Measurements from ENCODE around the gene AQP2. TPM values are rescaled to one million over a fixed set of nuclear protein-coding genes. Genes with fewer than 3 reads are reported as not detected.

The AQP2 gene
- total RNA-seq, 2 experiments from 2014 or later = not detected

- Histone ChIP-seq H3K4me2 (ENCODE audit: low read length) (no peak overlapping the region), H3K79me2 (ENCODE audit: insufficient read depth, low read depth, low read length) (no peaks in the 10 kb centered on the region), H4K20me1 (ENCODE audit: insufficient read depth, low read length) (no peaks in the 10 kb centered on the region), H3K4me1 (ENCODE audit: insufficient read depth, low read length, poor library complexity, severe bottlenecking) (no peaks in the 10 kb centered on the region), H2AFZ (ENCODE audit: low read length) (no peak overlapping the region), H3K9me3 (ENCODE audit: low read length) (no peaks in the 10 kb centered on the region), H3K4me3 (ENCODE audit: low read depth, low read length, poor library complexity, severe bottlenecking) (no peak overlapping the region), H3K9me2 (ENCODE audit: insufficient read depth, low read length) (no peaks in the 10 kb centered on the region), H3K36me3 (ENCODE audit: insufficient read depth, low read length) (no peaks in the 10 kb centered on the region), H3K27ac (ENCODE audit: low read depth, low read length, poor library complexity, severe bottlenecking) (no peak overlapping the region)
- TF ChIP-seq CTCF (conservative IDR thresholded peaks at IDR 0.05; ENCODE audit: low read length) = no peak
- TF ChIP-seq EZH2phosphoT487 (IDR thresholded peaks at IDR 0.05; ENCODE audit: borderline replicate concordance, low read depth, low read length) = no peak
- BruUV-seq (replicated peaks) = no TSS peak
- ChIA-PET POLR2A (interaction anchor here (0.9 kb wide), 1 partner anchor 230 kb away, joined by 8 read pairs; no protein-coding TSS in a partner anchor), CTCF (ENCODE audit: unreplicated experiment) (no interaction called here)
- DNase-seq (ENCODE audit: low spot score) = no peak
- intact Hi-C loops (cut with micrococcal nuclease; ENCODE audit: unreplicated experiment) = no loop called here
Measured at GRCh38 chr12:49909826-49910225, 40.7 kb upstream of the AQP2 start.

- Histone ChIP-seq H4K20me1 (ENCODE audit: insufficient read depth, low read length) (no peaks in the 10 kb centered on the region), H3K36me3 (ENCODE audit: insufficient read depth, low read length) (no peaks in the 10 kb centered on the region), H2AFZ (ENCODE audit: low read length) (no peak overlapping the region), H3K9me3 (ENCODE audit: low read length) (no peaks in the 10 kb centered on the region), H3K4me3 (ENCODE audit: low read depth, low read length, poor library complexity, severe bottlenecking) (no peak overlapping the region), H3K4me2 (ENCODE audit: low read length) (no peak overlapping the region), H3K4me1 (ENCODE audit: insufficient read depth, low read length, poor library complexity, severe bottlenecking) (no peaks in the 10 kb centered on the region), H3K79me2 (ENCODE audit: insufficient read depth, low read depth, low read length) (no peaks in the 10 kb centered on the region), H3K27ac (ENCODE audit: low read depth, low read length, poor library complexity, severe bottlenecking) (no peak overlapping the region), H3K9me2 (ENCODE audit: insufficient read depth, low read length) (no peaks in the 10 kb centered on the region)
- DNase-seq (ENCODE audit: low spot score) = no peak
- CTCF ChIA-PET (ENCODE audit: unreplicated experiment) = no interaction called here
- BruUV-seq (replicated peaks) = no TSS peak
- POLR2A ChIA-PET = interaction anchor here (0.9 kb wide), 1 partner anchor 229 kb away, joined by 8 read pairs; no protein-coding TSS in a partner anchor
- no peak for TF ChIP-seq CTCF (conservative IDR thresholded peaks at IDR 0.05; ENCODE audit: low read length)
- TF ChIP-seq EZH2phosphoT487 (IDR thresholded peaks at IDR 0.05; ENCODE audit: borderline replicate concordance, low read depth, low read length) = no peak
- intact Hi-C loops (cut with micrococcal nuclease; ENCODE audit: unreplicated experiment) = no loop called here
Measured at GRCh38 chr12:49910331-49911212, 40.0 kb upstream of the AQP2 start.

- intact Hi-C loops (cut with micrococcal nuclease; ENCODE audit: unreplicated experiment) = no loop called here
- Histone ChIP-seq H3K4me1 (ENCODE audit: insufficient read depth, low read length, poor library complexity, severe bottlenecking) (no peaks in the 10 kb centered on the region), H3K27ac (ENCODE audit: low read depth, low read length, poor library complexity, severe bottlenecking) (no peak overlapping the region), H3K9me3 (ENCODE audit: low read length) (no peaks in the 10 kb centered on the region), H2AFZ (ENCODE audit: low read length) (no peak overlapping the region), H3K79me2 (ENCODE audit: insufficient read depth, low read depth, low read length) (no peaks in the 10 kb centered on the region), H3K36me3 (ENCODE audit: insufficient read depth, low read length) (no peaks in the 10 kb centered on the region), H3K4me2 (ENCODE audit: low read length) (no peak overlapping the region), H3K9me2 (ENCODE audit: insufficient read depth, low read length) (no peaks in the 10 kb centered on the region), H3K4me3 (ENCODE audit: low read depth, low read length, poor library complexity, severe bottlenecking) (no peak overlapping the region), H4K20me1 (ENCODE audit: insufficient read depth, low read length) (no peaks in the 10 kb centered on the region)
- no peak for DNase-seq (ENCODE audit: low spot score)
- ChIA-PET POLR2A (no interaction called here), CTCF (ENCODE audit: unreplicated experiment) (no interaction called here)
- TF ChIP-seq EZH2phosphoT487 (IDR thresholded peaks at IDR 0.05; ENCODE audit: borderline replicate concordance, low read depth, low read length) (no peak), CTCF (conservative IDR thresholded peaks at IDR 0.05; ENCODE audit: low read length) (no peak)
- BruUV-seq (replicated peaks) = no TSS peak
Measured at GRCh38 chr12:49911213-49911605, 39.3 kb upstream of the AQP2 start.
